SIG-M5 (cell line): ENCODE measurements around the gene CLEC16A.

ENCODE experiments used
- DNase-seq: peaks from one replicate; lab custom pipeline; 2025; lab: John Stamatoyannopoulos, UW

Gene CLEC16A

DNA sequence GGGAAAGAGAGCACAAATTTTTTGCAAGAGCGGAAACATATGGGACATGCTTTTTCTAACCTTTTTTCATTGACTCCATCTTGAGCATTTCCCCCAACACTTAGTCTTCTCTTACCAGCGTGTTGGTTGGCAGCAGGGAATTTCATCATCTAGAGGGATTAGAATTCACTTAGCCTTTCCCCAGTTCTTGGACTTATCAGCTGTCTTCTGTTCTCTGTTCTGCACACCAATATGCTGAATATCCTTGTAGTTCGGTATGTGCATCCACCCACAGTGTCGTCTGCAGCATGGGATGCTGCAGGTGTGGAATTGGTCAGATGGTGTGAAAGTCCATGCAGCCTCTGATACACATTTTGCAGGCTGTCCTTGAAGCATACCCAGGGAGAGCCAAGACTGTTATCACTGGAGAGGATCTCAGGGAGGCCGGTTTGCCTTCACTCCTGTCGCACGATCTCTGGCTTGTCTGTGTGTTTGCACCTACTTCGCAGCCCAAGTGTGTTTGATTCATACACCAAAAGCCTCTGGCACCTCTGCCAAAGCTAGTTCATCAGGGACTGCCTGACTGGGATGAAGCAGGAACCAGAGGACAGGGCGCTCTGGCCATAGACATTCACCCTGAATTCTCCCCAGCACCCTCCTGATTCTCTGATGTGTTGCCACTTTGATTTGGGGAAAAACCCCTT, 218.4 kb downstream of the CLEC16A start:
- no peak for DNase-seq

DNA sequence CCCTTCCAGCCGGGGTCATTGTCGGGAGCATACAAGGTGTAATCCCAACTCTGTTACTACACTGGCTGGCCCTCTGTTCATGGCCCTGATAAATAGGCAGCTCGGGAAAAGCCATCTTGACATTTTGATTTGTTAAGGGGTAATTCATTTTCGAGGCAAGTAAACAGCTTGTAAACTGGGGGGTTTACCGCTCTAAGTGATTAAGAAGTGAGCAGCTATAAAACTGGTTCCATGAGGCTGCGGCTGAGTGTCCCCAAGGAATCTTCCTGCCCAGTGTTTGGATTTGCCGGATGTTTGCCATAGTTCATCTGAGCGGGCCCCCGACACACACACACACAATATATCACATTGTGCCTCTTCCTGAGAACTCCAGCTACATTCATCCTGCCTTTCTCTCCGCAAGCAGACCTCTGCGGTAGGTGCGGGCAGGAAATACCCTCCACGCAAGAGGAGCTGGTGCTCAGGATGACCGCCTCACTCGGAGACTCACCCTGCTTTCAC, 219.4 kb downstream of the CLEC16A start:
- no peak for DNase-seq

DNA sequence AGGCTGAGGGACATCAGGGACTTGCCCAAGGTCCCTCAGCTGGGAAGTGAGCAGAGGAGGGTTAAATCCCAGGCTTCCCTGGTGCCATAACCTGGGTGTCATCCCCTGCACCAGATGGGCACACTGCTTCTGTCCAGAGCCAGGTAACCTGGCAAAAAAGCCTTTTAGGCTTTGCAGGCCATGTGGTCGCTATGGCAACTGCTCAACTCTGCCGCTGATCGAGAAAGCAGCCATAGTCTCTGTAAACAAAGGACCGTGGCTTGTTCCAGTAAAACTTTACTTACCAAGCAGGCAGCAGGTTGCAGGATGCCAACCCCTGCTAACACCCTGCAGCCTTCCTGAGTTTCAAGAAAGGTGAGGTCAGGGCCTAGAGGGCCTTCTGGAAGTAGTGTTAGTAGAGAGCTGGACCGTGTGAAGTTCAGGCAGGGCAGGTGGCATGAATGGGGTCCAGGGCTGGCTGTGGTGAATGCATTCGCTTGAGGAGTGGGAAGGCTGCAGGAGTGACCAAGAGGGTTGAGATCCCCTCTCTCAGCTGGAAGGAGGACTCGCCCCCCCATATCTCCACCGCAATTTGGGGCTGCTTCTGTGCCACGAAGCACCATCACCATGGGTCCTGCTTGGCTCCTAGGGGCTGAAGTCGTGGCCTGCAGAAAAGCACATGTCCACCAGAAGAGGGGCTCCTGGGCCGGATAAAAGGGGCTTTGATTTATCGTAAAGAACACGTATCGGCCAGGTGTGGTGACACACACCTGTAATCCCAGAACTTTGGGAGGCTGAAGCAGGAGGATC, 220.3 kb downstream of the CLEC16A start:
- DNase-seq = no peak

DNA sequence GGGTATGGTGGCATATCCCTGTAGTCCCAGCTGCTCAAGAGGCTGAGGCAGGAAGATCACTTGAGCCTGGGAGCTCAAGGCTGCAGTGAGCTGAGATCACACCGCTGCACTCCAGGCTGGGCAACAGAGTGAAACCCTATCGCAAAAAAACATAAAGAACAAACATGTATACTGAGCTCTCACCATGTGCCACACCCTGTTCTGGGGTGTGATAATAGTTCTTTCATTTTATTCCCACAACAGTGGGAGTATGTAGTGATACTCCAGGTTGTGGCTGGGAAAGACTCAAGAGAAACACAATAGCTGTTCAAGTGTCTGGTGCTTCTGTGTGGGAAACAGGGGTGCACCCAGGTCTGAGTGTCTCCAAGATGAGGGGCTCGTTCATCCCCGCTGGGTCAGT, 221.0 kb downstream of the CLEC16A start:
- no peak for DNase-seq

DNA sequence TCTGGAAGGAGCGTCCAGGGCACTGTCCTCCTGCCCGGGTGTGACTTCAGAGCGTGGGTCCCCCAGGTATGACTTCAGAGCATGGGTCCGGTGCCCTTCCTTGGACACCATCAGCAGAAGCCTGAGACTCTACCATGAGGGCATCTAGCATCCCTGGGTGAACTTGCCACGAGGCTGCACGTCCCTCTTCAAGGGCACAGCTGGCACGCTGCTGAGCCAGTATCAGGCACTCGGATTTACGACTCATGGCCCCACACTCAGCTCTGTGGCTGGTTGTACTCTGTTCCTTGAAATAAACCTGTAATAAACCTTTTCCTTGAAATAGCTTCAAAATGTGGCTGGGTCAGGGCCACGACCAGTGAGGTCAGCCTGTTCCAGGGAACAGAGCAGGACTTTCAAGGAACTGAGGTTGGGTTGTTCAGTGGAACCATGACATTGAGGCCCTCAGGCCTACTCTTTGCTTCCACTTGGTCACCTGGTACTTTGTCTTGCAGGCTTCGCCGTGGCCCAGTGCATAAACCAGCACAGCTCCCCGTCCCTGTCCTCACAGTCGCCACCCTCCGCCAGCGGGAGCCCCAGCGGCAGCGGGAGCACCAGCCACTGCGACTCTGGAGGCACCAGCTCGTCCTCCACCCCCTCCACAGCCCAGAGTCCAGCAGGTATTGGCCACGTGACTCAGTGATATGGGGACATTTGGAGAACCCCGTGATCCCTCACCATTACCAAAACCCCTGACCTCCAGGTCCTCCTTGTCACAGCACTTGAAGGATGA, 221.7 kb downstream of the CLEC16A start:
- no peak for DNase-seq

DNA sequence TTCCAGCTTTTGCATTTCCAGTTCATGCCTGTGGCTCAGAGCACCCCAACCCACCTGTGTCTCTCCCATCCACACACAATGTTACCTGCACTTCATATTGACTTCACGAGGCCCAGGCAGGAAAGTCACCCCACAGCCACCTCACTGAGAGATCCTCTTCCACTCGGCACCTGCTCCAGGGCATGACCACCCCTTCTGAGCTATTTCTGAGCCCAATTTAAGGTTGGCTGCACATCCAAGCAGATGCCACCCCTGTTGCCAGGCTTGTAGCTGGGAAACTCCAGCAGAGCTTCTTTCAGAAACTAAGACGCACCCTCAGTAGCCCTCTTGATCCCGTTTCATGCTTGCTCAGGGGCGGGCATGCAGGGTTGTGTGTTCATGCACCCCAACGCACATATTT, 223.2 kb downstream of the CLEC16A start:
- no peak for DNase-seq

DNA sequence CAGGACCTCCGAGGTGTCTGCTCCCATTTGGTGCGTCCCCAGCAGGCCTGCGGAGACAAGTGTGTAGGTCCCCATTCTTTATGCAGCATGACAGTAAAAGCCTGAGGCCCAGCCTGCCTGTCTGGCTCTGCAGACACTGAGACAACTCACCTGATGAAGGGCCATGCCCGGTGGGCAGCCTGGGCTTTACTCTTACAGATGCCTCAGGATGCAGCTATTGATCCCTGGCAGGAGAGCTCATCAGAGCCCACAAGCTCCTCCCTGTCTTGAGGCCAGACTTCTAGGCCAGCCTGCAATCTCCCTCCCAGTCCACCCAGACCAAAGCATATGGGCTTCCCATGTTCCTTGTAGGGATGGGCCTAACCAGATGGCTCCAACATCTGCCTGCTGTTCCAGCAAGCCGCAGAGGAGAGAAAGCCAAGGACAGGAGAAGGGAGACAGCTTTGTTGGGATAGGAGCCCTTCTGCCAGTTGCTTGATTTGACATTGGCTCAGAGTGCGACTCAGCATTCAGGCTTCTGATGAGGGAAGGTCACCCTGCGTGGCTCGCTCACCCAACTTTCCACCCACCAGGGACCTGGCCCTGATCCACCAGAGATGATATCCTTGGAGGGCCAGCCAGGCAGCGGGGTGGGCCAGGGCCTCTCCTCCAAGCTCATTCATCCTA, 224.2 kb downstream of the CLEC16A start:
- DNase-seq = no peak

DNA sequence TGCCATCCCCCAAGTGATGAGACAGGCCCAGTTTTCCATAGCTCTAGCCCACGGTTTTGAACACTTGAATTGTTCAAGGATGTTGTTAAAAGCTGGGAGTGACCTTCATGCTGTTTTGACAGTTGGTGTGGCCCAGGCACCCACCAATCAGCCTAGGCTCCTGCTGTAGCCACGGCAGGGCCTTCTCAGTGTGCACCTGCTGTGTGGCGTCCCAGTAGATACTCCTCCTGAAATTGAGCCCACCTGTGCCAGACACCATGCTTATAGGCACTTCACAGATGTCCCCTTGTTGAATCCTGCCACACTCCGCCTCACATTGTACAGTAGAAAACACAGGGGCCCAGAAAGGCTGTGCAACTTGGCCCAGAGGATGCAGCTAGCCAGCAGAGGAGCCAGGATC, 225.3 kb downstream of the CLEC16A start:
- DNase-seq = no peak

DNA sequence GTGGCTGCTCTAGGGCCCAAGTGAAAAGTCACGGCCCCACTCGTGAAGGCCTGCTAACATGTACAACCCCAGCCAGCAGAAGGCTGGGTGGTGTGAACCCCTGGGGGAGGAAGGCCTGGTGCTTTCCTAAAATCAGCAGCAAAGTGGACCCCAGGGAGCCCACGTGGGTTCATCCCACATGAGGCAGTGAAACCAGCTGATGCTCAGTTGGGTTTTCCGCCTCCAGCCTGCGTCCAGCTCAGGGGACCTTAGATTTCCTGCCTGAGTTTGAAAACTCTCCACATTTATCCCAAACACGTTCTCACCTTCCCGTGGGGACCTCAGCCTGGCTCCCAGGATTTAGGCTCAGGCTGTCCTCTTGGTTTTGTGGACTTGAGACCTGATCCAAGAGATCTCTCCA, 225.8 kb downstream of the CLEC16A start:
- DNase-seq = no peak

DNA sequence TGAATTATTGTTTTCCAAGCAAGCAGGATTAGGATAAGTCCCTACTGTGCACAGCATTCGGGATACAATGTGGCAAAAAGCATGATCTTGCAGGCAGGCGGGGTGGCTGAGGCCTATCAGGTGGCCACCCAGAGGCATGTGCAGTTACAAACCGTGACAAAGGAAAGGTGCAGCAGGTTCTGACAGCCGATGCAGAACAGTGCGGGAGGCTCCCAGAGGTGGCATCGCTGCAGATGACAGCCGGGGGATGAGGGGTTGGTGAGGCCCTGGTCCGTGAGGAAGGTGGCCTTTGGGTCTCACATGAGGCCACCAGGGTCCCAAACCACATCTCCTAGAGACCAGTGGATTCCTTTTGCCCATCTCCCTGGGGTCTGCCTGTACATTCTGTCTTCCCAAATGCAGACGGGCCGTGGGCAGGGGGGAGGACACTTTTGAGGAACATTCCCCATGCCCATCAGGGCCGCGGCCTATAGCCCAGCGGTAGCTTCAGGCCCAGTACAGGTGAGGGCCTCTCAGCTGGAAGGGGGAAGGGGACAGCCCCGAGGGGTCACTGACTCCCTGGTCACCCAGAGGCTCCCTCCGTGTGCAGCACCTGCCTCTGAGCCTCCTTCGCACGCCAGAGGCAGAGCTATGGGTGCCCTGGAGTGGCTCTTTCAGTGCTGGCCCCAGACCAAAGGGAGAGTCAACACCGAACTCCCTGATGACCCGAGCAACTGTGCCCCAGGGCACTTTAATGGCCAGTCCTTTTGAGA, 226.5 kb downstream of the CLEC16A start:
- DNase-seq = no peak

DNA sequence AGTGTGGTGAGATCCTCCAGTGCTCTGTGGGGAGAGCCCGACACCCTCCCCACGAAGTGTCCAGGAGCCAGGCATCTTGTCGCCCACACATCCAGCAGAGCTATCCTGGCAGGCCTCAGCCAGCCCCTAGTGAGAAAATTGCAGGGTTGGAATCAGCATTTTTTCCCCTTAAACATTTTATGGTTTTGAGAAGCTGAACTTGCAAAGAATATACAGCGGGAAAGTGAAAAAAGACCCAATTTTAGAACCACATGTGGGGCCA, 227.0 kb downstream of the CLEC16A start:
- DNase-seq = no peak

DNA sequence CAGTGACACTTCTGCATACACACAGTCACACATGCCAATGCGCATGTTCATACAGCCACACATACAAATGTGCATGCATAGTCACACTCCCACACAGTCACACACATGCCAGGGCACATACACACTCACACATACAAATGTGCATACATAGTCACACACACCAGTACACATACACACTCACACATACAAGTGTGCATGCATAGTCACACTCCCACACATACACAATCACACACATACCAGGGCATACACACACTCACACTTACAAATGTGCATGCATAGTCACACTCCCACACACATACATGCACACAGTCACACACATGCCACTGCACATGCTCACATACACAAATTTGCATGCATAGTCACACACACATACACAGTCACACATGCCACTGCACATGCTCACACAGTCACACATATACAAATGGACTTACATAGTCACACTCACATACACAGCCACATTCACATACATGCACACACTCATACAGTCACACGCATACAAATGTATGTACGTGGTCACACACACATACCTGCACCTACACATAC, 227.5 kb downstream of the CLEC16A start:
- DNase-seq = no peak

DNA sequence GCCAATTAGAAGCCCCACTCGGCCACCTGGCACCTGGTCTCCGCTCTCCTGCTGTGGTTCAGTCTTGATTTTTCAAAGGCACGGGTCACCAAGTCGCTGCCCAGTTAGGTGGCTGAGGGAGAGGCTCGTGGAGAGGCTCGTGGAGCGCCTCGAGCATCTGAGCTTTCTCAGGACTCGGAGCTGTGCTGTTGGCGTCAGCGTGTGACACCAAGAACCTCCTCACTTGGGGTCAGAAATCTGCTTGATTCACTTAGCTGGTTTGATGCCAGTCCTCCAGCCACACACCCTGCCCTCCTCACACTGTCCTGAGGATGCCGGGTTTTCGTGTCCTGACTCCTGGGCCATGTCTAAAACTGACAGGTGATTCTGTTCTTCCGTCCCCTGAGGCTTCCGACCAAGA, 229.1 kb downstream of the CLEC16A start:
- DNase-seq = no peak

DNA sequence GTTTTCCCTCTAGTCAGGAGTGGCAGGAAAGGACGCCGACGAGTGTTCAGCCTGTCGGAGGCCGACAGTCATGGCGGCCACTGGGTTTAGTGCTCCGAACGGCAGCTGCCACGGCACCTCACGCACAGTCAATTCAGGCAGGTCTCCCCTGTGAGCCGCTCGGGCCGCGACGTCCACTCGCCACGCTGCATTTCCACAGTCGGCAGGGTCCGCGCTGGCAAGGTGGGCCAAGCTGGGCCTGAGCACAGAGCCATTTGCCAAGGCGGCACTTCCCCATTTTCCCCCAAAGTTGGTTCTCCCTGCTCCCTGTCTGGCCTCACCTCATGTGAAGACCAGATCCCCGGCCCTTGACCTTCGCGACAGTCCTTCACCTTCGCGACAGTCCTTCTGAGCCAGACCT, 229.8 kb downstream of the CLEC16A start:
- no peak for DNase-seq

DNA sequence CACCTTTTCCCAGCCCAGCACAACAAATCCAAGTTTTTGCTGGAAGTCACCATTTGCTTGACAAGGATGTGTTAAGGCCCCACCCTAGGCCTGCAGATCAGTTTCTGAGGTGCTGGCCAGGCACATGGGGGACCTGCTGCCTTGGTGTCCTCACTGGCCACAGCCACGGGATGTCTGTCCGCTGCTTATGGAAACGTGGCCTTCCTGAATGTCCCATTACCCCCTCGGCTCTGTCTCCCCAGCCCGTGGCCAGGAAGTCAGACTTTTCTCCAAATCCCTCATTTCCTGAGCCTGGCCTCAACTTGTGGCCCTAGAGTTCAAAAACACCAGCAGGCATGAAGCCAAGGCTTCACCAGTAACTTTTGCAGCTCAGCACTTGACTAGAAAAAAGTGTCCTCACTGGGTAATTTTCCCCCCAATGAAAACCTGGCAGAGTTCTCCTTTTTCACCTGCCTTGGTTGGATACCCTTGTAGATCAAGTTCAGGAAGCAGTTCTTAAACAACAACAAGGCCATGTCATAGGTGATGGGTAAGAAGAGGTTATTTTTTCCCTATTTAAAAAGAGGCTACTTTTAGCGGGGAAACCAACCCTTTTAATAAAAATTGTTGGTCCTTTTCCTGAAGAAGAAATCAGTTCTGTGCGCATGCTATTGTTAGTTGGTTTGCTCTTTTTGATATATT, 230.9 kb downstream of the CLEC16A start:
- no peak for DNase-seq

DNA sequence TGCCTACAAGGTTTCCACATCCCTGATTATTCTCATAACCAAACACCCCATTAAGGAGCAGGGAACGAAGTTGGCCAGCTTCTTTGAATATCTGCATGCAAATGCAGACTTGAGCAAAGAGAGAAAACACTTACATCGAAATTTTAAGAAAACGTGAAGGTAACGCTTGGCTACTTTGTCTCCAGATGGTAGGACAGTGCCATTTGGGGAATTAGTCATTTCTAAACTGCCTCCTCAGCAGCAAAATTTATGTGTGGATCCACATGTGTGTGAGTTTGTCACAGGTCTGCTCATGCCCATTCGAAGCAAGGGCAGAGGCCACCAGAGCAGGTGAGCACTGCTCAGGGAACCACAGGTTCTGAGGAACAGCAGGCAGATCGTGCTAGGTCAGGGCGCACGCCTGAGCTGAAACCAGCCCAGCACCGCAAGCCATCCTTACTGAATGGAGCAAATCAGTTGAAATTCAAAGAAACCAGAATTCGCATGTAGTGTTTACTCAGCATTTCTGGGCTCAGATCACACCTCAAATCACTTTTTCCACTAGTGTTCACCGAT, 231.5 kb downstream of the CLEC16A start:
- DNase-seq = no peak

DNA sequence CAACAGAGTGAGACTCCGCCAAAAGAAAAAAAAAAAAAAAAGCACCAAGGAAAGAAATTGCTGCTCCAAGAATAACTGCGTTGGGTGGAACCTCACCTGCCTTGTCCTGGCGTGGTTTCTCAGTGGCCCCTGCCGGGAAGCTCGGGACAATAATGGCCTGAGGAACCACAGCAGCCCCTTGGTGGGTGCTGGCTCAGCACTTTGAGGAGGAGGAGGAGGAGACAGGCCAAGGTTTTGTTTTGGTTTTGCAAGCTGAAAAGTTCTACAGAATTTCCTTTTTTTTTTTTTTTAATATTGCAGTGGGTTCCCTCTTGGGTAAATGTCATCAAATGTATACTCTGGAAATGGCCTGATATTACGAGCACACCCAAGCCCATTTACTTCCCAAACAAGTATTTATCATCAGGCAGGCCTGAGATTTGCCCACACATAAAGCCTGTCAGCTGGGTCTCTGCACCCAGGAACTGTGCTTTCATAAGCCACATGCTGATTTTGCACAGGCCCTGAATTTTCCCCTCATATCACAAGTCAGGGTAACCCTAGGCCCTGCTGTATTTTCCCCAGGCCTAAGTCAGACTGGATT, 233.3 kb downstream of the CLEC16A start:
- no peak for DNase-seq

DNA sequence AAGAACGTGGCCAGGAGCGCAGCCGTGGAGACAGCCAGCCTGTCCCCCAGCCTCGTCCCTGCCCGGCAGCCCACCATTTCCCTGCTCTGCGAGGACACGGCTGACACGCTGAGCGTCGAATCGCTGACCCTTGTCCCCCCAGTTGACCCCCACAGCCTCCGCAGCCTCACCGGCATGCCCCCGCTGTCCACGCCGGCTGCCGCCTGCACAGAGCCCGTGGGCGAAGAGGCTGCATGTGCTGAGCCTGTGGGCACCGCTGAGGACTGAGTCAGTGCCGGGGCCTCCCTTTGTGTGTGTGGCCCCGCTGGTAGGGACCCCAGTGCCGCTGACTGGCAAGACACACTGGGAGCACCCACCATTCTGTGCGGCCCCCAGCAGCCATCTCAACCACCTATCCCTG, 234.1 kb downstream of the CLEC16A start:
- DNase-seq = no peak

DNA sequence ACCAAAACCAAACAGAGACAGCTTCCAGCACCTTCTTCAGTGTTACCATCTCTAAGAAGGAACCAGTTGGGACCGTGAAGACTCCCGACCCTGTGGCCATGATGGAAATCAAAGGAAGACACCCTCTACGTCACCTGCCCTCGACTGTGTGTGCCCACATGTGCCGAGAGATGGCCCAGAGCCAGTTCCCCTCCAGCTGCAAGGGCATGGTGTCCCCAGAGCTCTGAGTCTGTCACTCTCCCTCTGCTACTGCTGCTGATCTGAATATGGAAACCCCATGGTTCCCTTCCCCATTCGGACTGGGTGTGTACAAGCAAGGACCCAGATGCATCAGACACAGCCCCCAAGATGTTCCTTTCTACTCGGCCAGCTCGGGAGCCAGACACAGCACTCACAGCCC, 235.2 kb downstream of the CLEC16A start:
- DNase-seq = no peak

DNA sequence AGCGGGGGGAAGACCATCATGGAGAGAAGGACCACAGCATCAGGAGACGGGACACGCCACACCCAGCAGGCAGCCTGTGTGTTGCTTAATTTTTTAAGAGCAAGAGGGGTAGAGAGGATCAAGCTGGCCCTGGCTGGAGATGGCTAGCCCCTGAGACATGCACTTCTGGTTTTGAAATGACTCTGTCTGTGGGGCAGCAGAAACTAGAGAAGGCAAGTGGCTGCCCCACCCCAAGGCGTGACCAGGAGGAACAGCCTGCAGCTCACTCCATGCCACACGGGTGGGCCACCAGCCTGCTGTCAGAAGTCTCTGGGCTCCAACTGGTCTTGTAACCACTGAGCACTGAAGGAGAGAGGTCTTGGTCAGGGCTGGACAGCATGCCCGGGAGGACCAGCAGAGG, 236.1 kb downstream of the CLEC16A start:
- DNase-seq = no peak
